Activated CD8-positive, alpha-beta memory T cell treated with anti-CD3 and anti-CD28 coated beads for 1 hour (primary cell): ENCODE data around the gene HDAC10.
"Not testable (repeated sequence)": the region's sequence is repeated elsewhere in the genome, so short reads cannot be mapped to it uniquely, and the experiment has no call there.

Experiments used
- DNase-seq, 2 donors: peaks; one replicate each; pipeline ENCODE4 v3.0.0-alpha.2; 2020; ENCODE audit warnings: low read depth in 1 of 2; ENCODE audit errors: extremely low read depth in 1 of 2

The HDAC10 gene

DNA sequence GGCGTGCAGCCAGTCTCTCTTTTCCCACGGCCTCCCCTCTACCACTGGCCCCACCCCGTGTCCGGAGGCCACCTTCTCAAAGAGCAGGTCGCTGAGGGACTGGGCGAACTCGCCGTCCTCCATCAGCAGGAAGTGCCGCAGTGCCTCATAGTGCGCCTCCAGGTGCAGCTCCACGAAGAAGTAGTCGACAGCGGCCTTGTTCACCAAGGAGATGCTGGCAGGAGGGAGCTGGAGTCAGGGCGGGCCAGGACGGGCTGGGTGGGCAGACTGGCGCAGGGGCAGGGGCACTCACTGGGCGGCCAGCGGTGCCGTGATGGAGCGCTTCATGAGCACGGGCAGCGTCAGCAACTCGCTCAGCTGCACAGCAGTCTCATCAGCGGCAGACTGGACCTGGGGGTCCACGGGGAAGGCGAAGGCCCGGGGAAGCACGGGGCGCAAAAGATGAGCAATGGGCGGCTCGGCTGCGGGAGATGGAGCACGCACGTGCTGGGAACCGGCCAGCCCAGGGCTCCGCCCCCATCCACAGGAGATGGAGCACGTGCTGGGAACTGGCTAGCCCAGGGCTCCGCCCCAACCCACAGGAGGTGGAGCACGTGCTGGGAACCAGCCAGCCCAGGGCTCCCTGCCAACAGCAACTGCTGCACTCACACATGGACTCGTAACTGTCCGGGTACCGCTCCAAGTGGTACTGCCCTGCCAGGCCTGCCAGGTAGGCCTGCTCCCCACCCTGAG lies 31.9 kb downstream of the HDAC10 start:
- DNase-seq, result no peak

DNA sequence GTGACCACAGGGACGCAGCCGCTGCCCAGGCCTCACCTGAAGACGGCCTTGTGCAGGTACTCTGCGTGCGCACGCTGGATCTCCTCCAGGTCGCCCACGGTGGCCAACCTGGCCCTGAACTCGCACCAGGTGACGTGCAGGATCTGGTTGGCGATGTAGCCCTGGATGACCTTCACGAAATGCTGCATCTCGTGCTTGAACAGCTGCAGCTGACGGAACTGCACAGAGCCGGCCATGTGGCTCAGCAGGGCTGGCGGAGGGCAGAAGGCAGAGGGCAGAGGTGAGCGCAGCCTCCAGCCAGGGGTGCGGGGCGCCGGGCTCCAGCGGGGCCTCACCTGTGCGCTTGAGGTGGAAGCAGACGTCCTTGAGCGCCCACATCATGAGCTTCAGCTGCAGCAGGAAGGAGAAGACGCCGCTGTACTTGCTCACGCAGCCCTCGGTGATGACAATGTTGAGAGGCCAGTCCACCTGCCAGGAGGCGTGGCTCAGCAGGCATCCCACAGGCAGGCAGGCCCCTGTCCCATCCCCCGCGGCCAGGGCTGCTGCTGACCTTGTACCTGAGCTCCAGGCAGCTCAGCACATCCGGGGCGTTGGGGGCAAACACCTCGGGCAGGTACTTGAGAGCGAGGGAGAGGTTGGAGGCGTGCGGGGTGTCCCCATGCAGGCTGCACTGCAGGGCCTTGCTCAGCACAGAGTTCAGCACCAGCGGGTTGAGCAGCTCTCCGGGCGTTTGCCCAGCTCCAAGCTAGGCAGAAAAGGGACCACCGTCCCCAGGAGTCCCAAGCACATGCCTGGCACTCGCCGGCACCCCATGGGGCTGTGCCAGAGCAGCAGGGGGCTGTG lies 32.7 kb downstream of the HDAC10 start:
- DNase-seq, result no peak

DNA sequence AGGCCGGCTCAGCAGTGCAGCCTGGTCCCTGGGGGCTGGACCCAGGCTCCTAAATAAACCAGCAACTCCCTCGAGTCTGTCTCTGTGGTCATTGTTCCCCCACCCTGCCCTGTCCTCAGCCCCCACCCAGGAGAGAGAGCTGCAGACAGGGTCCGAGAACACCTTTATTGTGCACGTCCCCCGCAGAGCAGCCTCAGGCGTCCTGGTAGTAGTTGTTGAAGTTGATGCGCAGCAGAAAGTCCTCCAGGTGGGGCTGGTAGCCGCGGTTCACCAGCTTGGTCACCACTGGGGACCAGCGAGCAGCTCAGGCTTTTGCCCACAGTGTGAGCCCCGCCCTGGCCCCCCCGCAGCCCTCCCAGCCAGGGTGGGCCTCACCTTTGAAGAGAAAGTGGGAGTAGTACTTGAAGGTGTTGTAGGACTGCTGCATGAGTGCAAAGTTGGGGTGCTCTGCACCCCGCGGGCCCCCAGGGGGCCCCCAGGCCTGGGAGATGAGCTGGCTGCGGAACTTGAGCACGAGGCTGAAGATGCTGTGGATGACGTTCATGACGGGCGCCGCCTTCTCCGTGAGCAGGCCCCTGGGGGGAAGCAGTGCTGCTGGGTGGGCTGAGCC lies 33.4 kb downstream of the HDAC10 start:
- DNase-seq, result no peak

DNA sequence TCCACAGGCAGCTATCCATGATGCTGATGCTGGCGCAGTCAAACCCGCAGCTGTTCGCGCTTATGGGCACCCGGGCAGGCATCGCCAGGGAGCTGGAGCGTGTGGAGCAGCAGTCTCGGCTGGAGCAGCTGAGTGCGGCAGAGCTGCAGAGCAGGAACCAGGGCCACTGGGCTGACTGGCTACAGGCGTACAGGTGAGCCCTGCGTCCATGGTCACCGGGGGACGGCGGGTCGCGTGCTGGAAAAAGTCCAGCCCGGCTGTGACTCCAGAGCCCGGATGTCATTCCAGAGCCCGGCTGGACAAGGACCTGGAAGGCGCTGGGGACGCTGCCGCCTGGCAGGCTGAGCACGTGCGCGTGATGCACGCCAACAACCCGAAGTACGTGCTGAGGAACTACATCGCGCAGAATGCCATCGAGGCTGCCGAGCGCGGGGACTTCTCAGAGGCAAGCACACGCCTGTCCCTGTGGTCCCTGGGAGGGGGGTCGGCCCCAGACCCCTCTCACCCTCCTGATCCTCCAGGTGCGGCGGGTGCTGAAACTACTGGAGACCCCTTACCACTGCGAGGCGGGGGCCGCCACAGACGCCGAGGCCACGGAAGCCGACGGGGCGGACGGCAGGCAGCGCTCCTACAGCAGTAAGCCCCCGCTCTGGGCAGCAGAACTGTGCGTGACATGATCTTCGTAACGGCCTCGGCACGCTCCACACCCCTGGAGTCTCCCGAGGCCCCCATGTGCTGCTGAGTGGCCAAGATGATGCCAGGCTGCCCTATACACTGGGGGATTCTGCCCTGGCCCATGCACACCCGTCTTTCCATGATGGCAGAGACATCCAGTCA lies 34.2 kb downstream of the HDAC10 start:
- DNase-seq, result no peak

DNA sequence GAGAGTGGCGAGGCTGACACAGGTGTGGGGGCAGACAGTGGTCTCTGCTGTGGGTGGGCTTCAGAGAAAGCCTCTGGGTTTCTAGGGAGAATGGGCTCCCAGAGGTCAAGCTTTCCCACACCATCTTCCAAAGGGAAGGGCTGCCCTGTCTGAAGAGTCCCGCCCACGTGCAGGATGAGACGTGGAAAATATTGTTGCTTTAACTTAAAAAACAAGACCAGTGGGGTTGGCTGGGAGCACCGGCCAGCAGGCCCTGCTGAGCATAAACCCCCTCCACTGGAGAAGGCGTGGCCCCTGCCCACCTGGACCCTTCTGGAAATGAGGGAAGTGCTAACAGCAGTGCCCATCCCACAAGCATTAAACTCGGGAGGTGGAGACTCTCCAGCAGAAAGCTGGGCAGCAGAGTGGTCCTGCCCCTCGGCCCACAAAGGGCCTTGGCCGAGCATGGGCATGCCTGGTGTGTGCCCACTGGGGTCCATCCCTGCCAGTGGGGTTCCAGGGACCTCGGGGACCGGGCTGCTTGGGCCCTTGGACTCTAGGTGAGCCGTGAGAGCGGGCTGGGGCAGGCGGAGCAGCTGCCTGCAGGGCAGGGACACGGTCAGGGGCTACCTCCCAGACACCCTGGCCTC lies 34.9 kb downstream of the HDAC10 start:
- no peak for DNase-seq

DNA sequence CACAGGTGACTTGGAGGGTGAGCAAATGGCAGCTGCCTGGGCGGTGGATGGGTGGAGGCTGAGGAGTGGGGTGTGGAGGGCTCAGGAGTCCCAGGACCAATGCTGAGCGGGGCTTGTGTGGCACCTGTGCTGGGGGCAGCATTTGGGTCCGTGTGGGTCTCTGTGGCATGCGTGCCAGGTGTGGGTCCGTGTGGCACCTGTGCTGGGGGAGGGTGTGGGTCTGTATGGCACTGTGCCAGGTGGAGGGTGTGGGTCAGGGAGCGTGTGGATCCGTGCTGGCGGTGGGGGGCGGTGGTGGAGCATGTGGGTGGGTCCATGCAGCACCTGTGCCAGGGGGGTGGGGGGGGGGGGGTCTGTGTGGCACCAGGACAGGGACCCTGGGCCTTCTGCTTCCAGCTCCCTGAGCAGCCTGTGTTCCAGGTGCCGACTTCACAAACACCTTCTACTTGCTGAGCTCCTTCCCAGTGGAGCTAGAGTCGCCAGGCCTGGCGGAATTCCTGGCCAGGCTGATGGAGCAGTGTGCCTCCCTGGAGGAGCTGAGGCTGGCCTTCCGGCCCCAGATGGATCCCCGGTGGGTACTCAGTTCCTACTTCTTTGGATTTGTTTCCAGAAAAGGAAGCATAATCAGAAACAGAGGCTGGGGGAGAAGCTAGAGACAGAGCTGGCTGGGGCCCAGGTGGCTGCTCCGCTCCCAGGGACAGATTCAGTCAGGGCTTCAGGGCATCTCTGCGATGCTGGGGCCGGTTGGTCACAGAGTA lies 35.6 kb downstream of the HDAC10 start:
- DNase-seq, result no peak

DNA sequence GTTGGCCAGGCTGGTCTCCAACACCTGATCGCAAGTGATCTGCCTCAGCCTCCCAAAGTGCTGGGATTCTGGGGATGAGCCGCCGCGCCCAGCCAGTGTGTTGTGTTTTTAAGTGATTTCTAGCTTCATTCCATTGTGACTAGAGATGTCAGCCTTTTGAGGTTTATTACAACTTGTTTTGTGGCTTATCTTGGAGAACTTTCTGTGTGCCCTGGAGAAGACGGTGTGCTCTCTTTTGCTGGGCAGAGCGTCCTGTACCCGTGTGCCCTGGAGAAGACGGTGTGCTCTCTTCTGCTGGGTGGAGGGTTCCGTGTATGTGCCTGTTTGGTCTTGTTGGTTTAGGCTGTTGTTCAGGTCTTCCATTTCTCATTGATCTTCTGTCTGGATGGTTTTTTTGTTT lies 37.8 kb downstream of the HDAC10 start:
- no peak for DNase-seq

DNA sequence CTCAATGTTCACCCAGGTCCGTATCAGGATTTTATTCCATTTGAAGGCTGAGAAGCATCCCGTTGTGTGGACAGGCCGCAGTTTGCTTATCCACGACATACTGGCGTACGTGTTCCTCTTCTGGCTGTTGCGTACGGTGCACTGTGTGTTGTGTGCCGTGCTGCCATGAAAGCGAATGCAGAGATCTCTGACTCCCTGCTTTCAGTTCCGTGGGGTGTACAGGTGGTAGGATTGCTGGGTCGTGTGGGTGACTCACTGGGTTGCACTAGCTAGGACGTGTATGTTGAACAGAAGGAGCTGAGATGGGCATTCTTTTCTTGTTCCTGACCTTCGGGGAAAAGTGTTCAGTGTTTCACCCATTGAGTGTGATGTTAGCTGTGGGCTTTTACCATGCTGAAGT lies 39.9 kb downstream of the HDAC10 start:
- no peak for DNase-seq

DNA sequence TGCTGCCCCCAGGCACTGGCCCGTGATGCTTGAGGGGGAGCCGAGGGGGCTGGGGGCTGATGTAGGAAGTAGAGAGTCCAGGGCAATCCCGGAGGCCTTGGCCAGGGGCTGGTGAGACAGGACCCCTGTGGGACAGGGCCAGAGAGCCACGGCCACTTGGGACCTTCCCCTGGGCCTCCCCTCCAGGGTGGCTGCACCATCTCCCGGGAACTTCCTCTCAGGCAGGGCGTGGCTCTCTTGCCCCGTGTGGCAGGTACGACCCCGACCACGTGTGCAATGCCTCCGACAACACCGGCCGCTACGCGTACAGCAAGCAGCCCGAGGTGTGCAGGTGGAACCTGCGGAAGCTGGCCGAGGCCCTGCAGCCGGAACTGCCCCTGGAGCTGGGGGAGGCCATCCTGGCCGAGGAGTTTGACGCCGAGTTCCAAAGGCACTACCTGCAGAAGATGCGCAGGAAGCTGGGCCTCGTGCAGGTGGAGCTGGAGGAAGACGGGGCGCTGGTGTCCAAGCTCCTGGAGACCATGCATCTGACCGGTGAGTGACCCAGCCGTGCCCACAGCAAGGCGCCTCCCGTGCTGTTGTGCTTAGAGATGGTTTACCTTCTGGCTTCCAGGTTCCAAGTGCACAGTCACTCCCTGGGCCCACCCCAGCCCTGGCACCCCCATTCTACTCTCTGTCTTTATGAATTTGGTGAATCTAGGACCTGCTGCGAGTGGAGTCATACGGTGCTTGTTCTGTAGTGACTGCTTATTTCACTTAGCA lies 40.5 kb downstream of the HDAC10 start:
- no peak for DNase-seq

DNA sequence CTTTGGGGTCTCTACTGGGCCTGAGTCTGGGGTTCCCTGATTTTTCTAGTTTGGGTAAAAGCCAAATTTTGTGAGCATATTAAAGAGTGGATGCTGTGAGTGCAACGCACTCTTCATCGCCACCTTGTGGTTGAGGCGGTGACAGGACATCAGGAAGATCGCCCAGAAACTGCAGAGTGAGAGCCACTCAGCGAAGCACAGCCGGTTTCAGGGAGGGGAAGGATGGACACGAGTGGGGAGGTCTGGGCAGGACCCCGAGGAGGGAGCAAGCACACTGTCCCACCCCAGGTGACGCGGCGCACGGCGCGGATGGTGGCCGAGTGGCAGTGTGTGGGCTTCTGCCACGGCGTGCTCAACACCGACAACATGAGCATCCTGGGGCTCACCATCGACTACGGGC lies 41.2 kb downstream of the HDAC10 start:
- peak in 1 of 2 donors; percentile 54 for DNase-seq

DNA sequence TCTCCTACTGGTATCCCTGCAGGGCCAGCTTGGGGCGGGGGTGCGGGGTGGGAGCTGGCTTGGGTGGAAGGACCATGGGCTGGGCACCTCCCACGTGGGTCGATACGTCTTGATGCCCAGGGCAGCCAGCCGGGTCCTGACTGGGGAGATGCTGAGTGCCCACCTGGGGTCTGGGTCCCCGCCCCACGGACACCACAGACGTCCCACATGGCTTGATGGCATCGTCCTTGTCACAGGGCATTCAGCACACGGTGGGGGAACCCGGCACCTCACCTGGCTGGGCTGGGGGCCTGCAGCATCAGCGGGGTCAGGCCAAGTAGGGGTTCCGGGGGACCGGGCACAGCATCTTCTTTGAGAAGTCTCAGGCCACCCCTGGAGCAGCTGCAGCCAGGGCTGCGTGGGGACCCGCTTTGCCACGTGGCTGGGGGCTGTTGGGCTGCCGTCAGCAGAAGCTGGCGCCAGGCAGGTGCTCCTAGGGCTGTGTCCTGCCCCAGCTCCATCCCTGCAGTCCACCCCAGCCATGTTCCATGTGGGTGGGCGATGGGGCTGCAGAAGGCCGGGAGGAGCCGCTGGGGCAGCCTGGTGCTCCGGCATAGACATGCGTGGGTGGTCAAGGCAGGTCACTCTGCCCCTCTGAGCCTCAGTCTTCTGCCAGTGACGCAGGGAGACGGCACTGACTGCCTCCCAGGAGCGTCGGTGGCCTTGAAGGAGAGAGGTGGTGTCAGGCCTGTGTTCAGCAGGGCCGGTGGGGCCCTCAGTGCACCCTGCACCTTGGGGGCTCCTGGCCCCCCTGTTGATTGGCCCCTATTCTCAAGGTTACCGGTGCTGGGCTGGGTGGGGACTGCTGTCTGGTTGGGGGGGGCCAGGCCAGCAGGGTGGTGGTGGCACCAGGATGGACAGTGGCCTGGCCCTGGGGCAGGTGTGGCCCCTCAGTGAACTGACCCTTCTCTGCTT lies 41.8 kb downstream of the HDAC10 start:
- no peak for DNase-seq

DNA sequence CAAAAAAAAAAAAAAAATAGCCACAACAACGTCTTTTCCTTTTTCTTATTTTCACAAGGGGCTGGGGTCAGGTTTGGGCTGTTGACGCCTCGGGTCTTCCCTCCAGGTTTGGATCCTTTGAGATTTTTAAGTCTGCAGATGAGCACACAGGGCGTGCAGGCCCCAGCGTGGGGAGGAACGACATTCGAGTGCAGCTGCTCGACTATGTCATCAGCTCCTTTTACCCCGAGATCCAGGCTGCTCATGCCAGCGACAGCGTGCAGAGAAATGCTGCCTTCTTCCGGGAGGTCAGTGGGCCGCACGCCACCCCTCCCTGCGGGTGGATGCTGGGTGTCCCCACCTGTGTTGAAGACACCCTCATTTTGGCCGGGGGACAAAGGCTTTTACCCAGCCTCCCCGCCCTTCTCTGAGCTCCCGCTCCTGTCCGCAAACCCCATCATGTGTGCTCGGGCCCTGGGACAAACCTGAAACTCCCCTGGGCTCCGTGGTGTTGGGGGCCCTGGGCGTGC lies 42.6 kb downstream of the HDAC10 start:
- no peak for DNase-seq

DNA sequence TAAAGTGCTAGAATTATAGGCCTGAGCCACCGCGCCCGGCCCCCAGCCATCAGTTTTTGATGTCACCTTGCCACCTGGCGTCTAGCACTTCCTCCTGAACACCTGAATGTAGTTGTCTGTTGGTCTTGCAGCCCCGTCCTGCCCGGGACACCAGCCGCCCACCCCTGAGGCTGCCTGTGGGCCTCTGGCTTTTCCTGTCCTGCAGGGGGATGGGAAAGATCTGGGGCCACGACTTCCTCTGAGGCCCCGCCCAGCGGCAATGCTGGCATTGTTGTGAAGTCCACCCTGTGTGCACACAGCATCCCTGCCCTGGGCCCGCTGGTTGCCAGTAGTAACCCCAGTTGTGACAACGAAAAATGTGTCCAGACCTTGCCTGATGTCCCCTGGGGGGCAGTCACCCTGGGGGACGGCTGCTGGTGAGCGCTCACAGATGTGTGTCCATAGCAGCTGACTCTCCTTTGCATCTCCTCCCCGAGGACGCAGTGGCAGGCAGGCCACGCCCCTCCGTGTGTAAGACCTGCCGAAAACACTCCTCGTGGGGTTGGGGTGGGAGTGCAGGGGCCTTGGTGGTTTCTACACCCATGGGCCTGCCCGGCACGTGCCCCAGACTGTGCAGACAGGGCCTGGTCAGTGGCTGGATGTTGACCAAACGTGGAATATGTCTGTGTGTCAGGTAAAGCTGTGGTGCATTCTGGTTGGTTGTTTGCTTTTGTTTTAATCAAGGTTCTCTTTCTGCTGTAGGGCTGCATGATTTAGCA lies 43.5 kb downstream of the HDAC10 start:
- DNase-seq, result no peak

DNA sequence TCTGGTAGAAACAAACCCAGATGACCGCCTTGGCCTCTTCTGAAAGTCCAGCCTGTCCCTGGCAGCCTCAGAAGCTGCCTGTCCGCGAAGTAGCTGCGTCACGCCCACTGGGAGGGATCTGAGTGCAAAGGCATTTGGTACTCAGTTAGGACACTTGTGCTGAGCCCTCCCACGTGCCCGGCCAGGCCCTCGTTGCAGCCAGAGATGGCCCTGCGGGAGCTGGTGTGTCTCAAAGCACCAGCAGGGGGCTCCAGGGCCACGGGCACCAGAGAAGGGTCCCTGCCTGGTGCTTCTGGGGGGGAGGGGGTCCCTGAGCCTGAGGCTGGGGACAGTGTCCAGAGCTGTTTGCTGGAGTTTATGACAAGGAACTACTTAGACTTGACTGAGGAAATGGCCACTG lies 44.5 kb downstream of the HDAC10 start:
- DNase-seq, result no peak

DNA sequence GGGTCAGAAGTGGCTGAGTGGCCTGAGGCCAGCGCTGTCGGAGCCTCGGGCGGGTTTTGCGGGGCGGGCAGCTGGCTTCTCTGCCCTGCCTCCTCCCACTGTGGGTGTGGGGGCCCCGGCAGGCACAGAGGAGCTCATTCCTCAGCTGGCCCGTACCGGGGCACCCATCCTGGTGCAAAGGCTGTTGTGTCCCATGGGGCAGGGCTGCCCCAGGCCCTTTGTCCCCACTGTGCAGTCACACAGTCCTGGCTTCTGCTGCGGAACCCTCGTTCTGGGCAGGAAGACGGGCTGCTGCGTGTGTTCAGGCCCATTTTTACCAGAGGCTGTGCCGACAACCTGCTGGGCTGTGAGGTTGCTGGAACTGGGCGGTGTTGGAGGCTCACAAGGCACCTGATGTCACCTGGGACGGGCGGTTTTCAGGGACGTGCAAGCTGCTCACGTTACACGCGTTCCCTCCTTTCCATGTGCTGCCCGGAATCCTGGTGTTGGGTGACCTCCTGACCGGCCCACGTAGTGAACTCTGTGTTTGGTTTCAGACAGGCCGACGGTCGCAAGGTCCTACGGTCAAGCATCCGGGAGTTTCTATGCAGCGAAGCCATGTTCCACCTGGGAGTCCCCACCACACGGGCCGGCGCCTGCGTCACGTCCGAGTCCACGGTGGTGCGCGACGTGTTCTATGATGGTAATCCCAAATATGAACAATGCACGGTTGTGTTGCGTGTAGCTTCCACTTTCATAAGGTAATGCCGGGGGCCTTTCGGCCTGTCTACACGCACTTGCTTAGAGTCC lies 45.1 kb downstream of the HDAC10 start:
- DNase-seq, result no peak

DNA sequence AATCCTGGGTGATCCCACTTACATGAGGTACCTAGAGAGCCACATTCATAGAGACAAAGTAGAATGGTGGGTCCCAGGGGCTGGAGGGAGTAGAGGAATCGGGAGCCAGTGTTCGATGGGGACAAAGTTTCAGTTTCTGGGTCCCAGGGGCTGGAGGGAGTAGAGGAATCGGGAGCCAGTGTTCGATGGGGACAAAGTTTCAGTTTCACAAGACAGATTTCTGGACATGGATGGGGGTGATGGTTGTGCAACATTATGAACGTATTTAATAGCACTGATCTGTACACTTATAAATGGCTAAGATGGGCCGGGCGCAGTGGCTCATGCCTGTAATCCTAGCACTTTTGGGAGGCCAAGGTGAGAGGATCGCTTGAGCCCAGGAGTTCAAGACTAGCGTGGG lies 46.1 kb downstream of the HDAC10 start:
- not testable (repeated sequence) for DNase-seq
